HEK293T (cell line): ENCODE data around the gene SLC41A1.

ENCODE experiments used
- CTCF ChIA-PET: fragments of 350-600 bp; formaldehyde crosslinking; extraction: SDS; loops from one replicate; lab custom pipeline; 2021; ENCODE audit warnings: antibody characterized with exemption, inconsistent platforms; lab: Yijun Ruan, JAX
- POLR2A ChIA-PET: fragments of 350-600 bp; formaldehyde crosslinking; extraction: SDS; loops from one replicate; lab custom pipeline; 2020; ENCODE audit warnings: antibody characterized with exemption, inconsistent platforms; lab: Yijun Ruan, JAX
- DNase-seq: peaks from one replicate; pipeline ENCODE4 v3.0.0; 2012; ENCODE audit warnings: mixed read lengths; ENCODE audit errors: extremely low spot score
- ARNT ChIP-seq: fragments of 450-650 bp; IDR thresholded peaks from 2 replicates; pipeline ENCODE4 v1.6.1; 2017; ENCODE audit warnings: mild to moderate bottlenecking
- BHLHE40 ChIP-seq: fragments of 450-650 bp; IDR thresholded peaks from 2 replicates; pipeline ENCODE4 v1.6.1; 2016; ENCODE audit warnings: mild to moderate bottlenecking, moderate library complexity, borderline replicate concordance
- CTBP1 ChIP-seq: fragments of 450-650 bp; IDR thresholded peaks from 2 replicates; pipeline ENCODE4 v1.6.1; 2016; ENCODE audit warnings: borderline replicate concordance
- ELF4 ChIP-seq: fragments of 450-650 bp; IDR thresholded peaks from 2 replicates; pipeline ENCODE4 v1.6.1; 2017; ENCODE audit warnings: antibody characterized with exemption
- FOXA1 ChIP-seq: fragments of 450-650 bp; IDR thresholded peaks from 2 replicates; pipeline ENCODE4 v1.6.1; 2016; ENCODE audit warnings: mild to moderate bottlenecking
- FOXK2 ChIP-seq: fragments of 450-650 bp; IDR thresholded peaks from 2 replicates; pipeline ENCODE4 v1.6.1; 2016; ENCODE audit warnings: mild to moderate bottlenecking
- FOXM1 ChIP-seq: fragments of 450-650 bp; IDR thresholded peaks from 2 replicates; pipeline ENCODE4 v1.6.1; 2017; ENCODE audit warnings: mild to moderate bottlenecking, borderline replicate concordance
- HDGF ChIP-seq: fragments of 450-650 bp; IDR thresholded peaks from 2 replicates; pipeline ENCODE4 v1.6.1; 2017; ENCODE audit warnings: antibody characterized with exemption, borderline replicate concordance
- L3MBTL2 ChIP-seq: fragments of 450-650 bp; conservative IDR thresholded peaks from 2 replicates; pipeline ENCODE4 v1.6.1; 2016; ENCODE audit warnings: mild to moderate bottlenecking
- LEF1 ChIP-seq: fragments of 450-650 bp; IDR thresholded peaks from 2 replicates; pipeline ENCODE4 v1.6.1; 2017; ENCODE audit warnings: mild to moderate bottlenecking, borderline replicate concordance
- NFRKB ChIP-seq: fragments of 450-650 bp; IDR thresholded peaks from 2 replicates; pipeline ENCODE4 v1.6.1; 2016; ENCODE audit warnings: mild to moderate bottlenecking, moderate library complexity
- SP1 ChIP-seq: fragments of 450-650 bp; IDR thresholded peaks from 2 replicates; pipeline ENCODE4 v1.6.1; 2017
- SUZ12 ChIP-seq: fragments of 450-650 bp; IDR thresholded peaks from 2 replicates; pipeline ENCODE4 v1.6.1; 2016; ENCODE audit warnings: mild to moderate bottlenecking
- TARDBP ChIP-seq: fragments of 450-650 bp; IDR thresholded peaks from 2 replicates; pipeline ENCODE4 v1.6.1; 2016
- ZNF384 ChIP-seq: fragments of 450-650 bp; IDR thresholded peaks from 2 replicates; pipeline ENCODE4 v1.6.1; 2016
- TF ChIP-seq, protein P1 (sequence below): fragments of 450-650 bp; IDR thresholded peaks from 2 replicates; pipeline ENCODE4 v1.6.1; 2016

The SLC41A1 gene

DNA sequence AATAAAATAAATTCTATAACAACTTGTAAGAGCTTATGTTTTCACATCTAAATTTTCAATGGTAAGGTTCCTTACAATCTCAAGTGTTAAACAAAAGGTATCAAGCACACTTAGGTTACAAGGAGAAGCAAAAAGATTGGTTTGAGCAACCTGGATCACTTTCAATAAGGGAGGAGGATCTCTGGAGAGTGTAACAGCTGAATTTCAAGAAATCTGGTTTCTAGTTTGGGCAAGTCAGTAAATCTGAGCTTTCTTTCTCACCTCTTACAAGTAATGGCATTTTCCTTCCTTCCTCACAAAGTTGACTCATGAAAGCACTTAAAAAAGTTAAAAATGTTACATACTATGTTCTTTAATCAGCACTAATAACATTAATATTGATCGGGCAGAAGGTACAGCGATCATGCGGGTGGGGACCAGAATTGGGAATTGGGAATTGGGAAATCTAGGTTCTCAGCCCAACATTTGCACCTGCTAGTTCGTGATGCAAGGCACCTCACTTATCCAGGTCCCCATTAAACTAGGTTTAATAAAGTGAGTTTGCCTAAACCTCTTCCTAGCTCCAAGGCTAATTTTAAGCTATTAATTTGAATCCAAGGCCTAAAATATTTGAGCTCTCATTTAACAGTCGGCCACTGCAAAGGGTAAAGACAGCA is 66.1 kb downstream of the SLC41A1 start:
- ChIA-PET CTCF (no interaction called here), POLR2A (interaction anchor here (0.6 to 1.2 kb wide), 3 partner anchors 13 to 65 kb away, joined by 3 read pairs; no protein-coding TSS in a partner anchor)
- TF ChIP-seq L3MBTL2 (no peak), ELF4 (peak; percentile 27; the same call in 1 of the 2 replicates)
- no peak for DNase-seq

DNA sequence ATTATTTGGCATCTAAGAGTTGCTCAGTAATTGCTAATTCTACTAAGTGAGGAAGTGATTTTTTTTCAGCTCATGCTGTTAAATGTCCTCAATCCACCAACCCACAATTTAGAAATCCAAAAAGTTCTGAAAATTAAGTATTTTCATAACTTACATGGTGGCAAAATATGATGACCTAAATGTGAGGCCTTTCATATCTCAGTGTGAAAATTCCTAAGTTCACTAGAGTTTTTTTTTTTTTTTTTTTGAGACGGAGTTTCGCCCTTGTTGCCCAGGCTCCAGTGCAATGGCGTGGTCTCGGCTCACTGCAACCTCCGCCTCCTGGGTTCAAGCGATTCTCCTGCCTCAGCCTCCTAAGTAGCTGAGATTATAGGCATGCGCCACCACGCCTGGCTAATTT is 68.6 kb downstream of the SLC41A1 start:
- no peak for TF ChIP-seq SP1
- no peak for TF ChIP-seq FOXK2
- TF ChIP-seq SUZ12, result no peak
- TF ChIP-seq, protein P1, sequence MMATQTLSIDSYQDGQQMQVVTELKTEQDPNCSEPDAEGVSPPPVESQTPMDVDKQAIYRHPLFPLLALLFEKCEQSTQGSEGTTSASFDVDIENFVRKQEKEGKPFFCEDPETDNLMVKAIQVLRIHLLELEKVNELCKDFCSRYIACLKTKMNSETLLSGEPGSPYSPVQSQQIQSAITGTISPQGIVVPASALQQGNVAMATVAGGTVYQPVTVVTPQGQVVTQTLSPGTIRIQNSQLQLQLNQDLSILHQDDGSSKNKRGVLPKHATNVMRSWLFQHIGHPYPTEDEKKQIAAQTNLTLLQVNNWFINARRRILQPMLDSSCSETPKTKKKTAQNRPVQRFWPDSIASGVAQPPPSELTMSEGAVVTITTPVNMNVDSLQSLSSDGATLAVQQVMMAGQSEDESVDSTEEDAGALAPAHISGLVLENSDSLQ, result no peak
- TF ChIP-seq TARDBP, result no peak
- TF ChIP-seq ELF4, result no peak
- no peak for TF ChIP-seq L3MBTL2
- TF ChIP-seq FOXA1, result no peak
- TF ChIP-seq NFRKB, result no peak
- TF ChIP-seq CTBP1, result no peak
- POLR2A ChIA-PET, result interaction anchor here (1.1 kb wide), 1 partner anchor 33 kb away, joined by 3 read pairs; no protein-coding TSS in a partner anchor
- CTCF ChIA-PET, result no interaction called here
- DNase-seq, result no peak

DNA sequence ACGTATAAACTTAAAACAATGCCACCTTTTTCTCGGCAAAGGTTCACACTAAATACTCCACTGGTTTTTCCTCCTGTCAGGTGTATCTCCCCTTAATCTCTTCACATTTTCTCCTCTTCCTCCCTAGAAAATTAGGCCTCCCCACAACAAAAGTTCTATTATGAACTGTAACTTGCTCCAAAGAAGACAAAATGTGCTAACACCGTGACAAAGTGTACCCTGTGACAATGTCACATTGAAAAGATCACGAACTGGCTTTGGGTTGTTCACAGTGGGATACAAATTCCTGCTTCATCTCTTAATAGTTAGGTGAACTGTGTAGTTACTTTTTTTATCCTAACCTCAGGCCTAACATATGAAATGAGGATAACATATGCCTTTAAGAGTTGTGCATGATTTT is 69.0 kb downstream of the SLC41A1 start:
- CTCF ChIA-PET, result no interaction called here
- TF ChIP-seq TARDBP (no peak), BHLHE40 (no peak), CTBP1 (no peak), ARNT (no peak), ZNF384 (no peak), HDGF (no peak), NFRKB (no peak), FOXA1 (no peak), SUZ12 (no peak), FOXK2 (no peak), ELF4 (no peak)
- no peak for DNase-seq
- POLR2A ChIA-PET, result no interaction called here

DNA sequence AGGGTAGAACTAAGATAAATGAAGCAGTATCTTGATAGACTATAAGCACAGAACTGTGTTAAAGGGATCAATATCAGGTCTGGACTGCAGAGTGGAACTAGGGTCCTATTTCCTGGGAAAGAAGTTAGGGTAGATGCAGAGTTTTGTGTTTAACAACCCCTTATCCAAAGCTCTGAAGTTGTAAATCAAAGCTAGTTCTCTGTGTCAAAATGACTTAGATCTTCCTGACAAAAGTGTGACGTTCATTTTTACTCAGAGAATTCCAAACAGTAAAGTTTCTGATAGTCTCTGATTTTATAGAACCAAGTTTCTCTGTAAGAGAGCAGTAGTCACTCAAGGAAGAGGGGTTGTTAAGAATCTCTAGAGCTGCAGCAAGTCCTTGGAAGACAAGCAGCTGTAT is 71.3 kb downstream of the SLC41A1 start:
- no peak for TF ChIP-seq SUZ12
- TF ChIP-seq FOXK2, result no peak
- TF ChIP-seq LEF1, result no peak
- TF ChIP-seq ELF4, result no peak
- TF ChIP-seq, protein P1, result peak; percentile 65; the same call in 1 of the 2 replicates
- no peak for TF ChIP-seq HDGF
- DNase-seq, result no peak
- ChIA-PET POLR2A (no interaction called here), CTCF (interaction anchor here (1.4 kb wide), 1 partner anchor 84 kb away, joined by 4 read pairs; no protein-coding TSS in a partner anchor)

DNA sequence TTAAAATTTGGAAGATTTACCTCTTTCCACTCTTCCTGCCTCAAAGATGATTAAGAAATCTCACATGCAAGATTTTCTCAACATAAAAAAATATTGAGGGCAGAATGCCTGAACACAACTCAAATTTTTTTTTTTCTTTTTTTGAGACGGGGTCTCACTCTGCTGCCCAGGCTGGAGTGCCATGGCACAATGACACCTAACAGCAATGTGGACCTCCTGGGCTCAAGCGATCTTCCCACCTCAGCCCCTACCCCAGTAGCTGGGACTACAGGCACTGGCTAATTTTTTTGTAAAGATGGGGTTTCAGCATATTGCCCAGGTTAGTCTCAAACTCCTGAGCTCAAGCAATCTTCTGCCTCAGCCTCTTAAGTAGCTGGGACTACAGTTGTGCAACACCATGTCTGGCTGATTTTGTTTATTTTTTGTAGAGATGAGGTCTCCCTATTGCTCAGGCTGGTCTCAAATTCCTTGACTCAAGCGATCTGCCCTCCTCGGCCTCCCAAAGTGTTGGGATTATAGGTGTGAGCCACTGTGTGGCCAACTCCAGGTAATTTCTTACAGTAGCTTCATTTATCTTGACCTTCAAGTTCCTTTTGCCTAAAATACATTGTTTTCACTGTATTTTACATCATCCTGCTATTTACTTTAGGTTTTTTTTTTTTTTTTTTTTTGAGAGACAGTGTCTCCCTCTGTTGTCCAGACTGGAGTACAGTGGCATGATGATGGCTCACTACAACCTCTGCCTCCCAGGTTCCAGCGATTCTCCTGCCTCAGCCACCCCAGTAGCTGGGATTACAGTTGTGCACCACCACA is 73.4 kb downstream of the SLC41A1 start:
- CTCF ChIA-PET, result interaction anchor here (0.7 to 1.3 kb wide), 4 partner anchors 9 to 1563 kb away, joined by 3 to 7 read pairs (median 4); no protein-coding TSS in a partner anchor

More for the DNA sequence above, 73.4 kb downstream of the SLC41A1 start:
- POLR2A ChIA-PET, result interaction anchor here (1.6 kb wide), 1 partner anchor 10 kb away, joined by 6 read pairs; the partner anchor contains the start of gene NUCKS1
- DNase-seq, result no peak
- peak; percentile 99 for TF ChIP-seq ZNF384
- TF ChIP-seq FOXM1, result no peak
- no peak for TF ChIP-seq ARNT
- no peak for TF ChIP-seq HDGF
